GM21786 (cell line): Measurements from ENCODE around the gene HDAC4.

ENCODE experiments used
- ATAC-seq: cut with Tn5 transposase; IDR thresholded peaks from one replicate; pipeline ENCODE4 v1.9.1; 2021; ENCODE audit not compliant: unreplicated experiment

Gene HDAC4

DNA sequence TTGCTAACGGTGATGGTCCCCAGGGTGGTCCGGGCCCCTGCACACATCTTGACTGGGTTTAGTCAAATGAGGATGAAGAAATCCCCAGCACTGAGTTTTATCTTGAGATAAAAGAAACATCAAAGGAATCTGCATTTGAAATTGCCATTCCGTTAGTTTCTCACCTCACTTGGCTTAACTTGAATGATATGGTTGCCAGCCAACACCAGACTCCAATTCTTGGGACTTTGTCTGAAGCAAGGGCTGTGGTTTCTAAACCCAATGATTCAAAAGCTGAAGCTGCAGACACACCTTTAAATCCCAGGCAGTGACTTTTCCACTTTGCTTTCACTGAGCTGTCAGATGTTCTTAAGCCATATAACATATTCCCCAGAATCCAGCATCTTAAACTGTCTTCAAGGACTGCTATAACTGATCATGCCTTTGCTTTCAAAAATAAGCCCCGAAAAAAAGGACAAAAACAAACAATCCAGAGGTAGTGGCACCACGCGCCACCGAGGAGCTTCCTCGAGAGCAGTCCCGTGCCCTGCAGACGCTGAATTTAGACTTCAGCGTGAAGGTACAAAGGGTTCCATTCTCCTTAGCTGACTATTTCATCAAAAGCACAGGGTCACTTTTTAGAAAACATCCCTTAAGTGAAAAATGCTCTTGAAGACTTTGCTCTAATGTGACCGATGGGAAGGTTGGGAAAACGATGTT, 189.3 kb downstream of the HDAC4 start:
- ATAC-seq = no peak

- no peak for ATAC-seq
Measured at GRCh38 chr2:239209783-239210182, 191.0 kb downstream of the HDAC4 start.

GRCh38 chr2:239208465-239209180, 192.2 kb downstream of the HDAC4 start:
- no peak for ATAC-seq

- no peak for ATAC-seq
Measured at GRCh38 chr2:239206851-239207250, 194.0 kb downstream of the HDAC4 start.

DNA sequence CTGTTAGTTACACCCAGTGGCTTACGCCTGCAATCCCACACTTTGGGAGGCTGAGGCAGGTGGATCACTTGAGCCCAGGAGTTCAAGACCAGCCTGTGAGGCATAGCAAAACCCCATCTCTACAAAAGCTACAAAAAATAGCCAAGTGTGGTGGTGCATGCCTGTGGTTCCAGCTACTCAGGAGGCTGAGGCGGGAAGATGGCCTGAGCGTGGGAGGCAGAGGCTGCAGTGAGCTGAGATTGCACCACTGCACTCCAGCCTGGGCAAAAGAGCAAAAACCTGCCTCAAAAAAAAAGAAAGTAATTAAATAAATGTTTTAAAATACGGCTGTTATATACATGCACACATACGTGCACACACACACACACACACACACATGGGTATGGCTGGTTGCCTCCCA, 194.8 kb downstream of the HDAC4 start:
- no peak for ATAC-seq

GRCh38 chr2:239204876-239205468, 195.8 kb downstream of the HDAC4 start:
- no peak for ATAC-seq

DNA sequence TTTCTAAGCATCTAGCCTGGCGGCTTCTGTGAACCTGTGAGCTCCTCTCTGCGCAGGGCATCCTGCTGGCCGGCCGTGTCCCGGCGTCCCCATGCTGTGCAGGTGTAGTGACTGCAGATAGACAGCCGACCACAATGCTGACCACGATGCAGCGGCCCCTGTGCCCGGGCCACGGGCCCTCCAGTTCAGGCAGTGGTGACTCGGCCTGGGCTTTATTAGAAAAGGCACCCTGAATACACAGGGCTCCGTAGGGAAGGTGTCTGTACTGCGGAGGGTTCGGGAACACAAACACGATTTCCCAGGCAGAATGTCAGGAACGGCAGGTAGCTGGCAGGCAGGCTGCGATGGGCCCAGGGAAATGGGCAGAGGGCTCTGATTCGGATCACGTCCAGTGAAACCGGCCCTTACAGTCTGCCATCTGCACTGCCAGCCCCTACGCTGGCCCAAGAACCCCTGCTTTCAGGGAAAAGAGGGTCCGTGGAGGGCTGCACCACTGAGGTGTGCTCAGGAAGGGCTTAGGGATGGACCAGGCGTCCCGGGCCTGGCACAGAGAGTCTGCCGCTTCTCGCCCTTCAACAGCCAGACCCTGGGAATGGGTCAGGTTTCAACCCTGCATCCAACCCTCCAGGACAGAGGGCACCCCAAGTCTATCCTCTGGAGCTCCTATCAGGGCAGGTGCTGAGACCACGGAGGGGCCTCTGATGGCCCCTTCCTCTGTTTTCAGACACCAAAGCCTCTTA, 196.5 kb downstream of the HDAC4 start:
- ATAC-seq = no peak

- no peak for ATAC-seq
Measured at GRCh38 chr2:239203443-239204135, 197.2 kb downstream of the HDAC4 start.

GRCh38 chr2:239202836-239203235, 198.0 kb downstream of the HDAC4 start:
- no peak for ATAC-seq

DNA sequence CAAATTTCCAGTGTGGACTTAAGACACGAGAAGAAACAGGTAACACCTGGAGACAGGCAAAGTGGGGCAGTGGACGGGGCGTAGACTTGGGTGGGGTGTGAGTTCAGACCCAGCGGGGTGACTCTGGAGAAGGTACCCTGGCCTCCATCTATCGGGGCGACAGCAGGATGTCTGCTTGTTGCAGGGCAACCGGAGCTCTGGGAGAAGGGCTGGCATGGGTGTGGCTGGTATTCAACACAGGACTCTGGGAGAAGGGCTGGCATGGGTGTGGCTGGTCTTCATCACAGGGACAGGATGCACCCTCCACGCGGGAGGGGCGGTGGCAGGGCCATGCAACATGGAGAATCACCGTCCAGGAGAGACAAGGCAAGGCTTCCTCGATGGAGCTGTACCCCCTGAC, 198.5 kb downstream of the HDAC4 start:
- no peak for ATAC-seq

- no peak for ATAC-seq
Measured at GRCh38 chr2:239201884-239202283, 198.9 kb downstream of the HDAC4 start.

DNA sequence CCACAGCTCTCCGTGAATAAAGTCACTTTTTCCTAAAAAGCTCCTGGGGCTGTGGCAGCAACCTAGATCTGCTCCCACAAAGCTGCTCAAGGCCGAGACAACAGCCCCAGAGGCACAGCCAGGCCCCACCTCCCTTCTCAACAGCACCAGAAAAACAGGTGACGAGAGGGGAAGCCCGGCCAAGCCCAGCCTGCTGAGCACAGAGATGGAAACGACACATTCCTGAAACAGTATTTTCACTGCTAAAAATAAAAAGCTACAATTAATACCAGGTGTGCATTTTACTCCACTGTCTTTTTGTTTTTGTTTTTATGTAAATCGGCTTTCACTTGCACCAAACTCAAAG, 199.3 kb downstream of the HDAC4 start:
- ATAC-seq = no peak

DNA sequence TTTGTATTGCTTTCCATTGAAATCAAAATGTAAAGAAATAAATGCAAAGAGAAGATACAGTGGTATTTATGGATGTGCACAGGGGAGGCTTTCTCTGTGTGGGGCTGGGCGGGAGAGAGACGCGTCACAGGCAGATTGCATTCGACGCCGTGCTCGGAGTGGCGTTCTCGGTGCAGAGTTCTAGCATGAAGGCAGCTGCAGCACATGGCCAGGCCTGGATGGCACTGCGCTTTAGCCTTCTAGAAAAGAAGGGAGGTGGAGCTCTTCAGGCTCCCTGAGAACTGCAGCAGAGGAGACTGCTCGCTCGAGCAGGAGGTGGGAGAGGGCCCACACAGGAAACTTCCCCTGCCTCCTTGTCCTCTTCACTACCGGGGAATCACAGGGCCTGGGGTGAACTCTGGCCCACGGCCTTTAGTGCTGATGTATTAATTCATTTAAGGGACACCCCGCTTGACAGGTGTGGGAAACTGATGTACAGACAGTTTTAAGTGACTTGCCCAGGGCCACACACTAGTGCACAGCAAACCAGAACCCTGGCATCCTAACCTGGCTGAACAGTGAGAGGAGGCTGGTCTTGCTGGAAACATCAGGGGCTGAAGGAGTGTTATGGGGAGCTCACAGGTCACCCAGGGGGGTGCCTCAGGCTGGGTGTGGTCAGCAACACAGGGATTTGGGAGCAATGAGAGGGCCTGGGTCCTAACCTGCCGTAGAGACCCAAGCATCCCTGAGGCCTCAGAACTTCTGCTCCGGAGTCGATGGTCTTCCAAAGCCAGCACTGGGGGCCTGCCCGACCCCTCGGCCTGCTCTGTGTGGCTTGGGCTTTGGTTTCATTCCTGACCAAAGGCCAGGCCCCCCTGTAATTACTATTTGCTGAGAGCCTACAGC, 199.9 kb downstream of the HDAC4 start:
- ATAC-seq = no peak

DNA sequence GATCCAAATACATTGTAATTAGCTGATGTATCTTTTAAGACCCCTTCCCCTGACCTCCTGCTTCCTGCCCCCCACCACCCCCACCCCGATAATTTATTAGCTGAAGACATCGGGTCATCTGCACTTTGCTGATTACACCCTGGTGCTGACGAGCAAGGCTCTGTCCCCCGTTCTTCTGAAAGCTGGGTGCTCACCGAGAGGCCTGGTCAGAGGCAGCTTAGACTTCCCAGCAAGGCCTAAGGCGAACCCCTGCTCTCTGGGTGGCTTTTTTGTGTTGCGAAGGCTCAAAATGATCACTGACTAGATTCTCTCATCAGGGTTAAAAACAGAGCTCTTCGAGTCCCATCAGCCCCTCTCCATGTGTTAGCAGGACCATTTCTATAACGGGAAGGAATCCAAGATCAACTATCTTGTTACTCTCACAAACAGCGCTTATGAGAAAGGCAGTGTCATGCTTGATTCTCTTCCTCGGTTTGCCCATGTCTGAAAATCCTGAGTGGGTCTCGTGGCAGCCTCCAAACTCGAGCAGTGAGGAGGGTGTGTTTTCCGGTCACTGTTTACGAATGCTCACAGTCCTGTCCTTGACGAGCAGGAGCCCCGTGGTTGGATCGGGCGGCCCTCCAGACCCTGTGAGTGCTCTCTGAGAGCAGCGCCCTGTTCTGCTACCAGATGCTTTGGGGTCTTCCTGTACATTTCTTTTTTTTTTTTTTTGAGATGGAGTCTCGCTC, 201.6 kb downstream of the HDAC4 start:
- ATAC-seq = no peak

- no peak for ATAC-seq
Measured at GRCh38 chr2:239198221-239198620, 202.6 kb downstream of the HDAC4 start.

DNA sequence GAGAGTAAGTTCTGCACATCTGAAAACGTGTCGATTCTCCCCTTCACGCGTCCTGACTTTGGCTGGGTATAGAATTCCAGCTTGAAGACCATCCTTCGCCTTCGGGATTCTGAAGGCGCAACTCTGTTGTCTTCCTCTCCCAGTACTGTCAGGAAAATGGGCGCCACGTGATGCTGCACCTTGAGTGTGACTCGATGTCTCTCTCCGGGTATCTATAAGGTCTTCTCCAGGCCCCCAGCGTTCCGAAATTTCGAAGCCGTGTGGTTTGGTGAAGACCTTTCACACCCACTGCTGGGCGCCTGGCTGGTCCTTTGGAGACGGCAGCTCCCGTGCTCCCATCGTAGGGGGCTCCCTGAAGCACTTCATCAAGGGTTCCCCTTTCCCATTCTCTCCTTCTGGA, 203.7 kb downstream of the HDAC4 start:
- no peak for ATAC-seq

DNA sequence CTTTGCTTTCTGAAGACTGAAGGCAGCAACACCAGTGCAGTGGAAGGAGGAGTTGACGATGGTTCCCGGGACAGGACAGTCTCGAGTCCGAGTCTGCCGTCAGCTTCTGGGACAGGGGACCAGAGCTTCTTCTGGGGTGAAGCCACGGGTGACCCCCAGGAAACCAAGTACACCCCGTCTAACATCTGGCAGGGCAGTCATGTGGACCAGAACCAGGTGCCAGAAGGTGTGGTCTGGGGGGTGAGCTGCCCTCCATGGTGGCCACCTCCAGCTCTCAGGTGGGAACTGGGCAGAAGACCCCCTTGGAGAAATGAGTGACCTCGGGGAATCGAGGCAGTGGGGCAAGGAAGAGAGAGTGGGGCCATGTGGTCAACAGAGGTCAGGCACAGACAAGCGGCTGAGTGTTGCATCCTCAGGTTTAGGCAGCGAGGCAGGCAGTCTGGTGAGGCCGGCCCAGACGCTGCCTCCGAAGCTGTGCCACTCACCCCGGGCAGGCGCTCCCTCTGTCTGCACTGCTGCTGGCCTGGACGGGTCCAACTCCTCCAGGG, 204.3 kb downstream of the HDAC4 start:
- no peak for ATAC-seq

GRCh38 chr2:239195992-239196391, 204.8 kb downstream of the HDAC4 start:
- ATAC-seq = no peak

- ATAC-seq = no peak
Measured at GRCh38 chr2:239195318-239195871, 205.4 kb downstream of the HDAC4 start.
